Glomerular visceral epithelial cell (primary cell): ENCODE results near the gene ANKRD36C.
"Not testable (repeated sequence)": the region's sequence is repeated elsewhere in the genome, so short reads cannot be mapped to it uniquely, and the experiment has no call there.

Experiments used
- DNase-seq: peaks from one replicate; pipeline ENCODE4 v3.0.0-alpha.2; 2016; ENCODE audit errors: extremely low spot score

Gene ANKRD36C

GRCh38 chr2:96006248-96006647 is 14.6 kb upstream of the ANKRD36C start:
- DNase-seq: not testable (repeated sequence)

GRCh38 chr2:95992520-95993272 is 1.1 kb upstream of the ANKRD36C start:
- DNase-seq: peak; percentile 63

- not testable (repeated sequence) for DNase-seq
Measured at GRCh38 chr2:95992102-95992501, 478 bp upstream of the ANKRD36C start.

- DNase-seq: not testable (repeated sequence)
Measured at GRCh38 chr2:95990884-95991283, 740 bp downstream of the ANKRD36C start.

GRCh38 chr2:95951662-95952061 is 40.0 kb downstream of the ANKRD36C start:
- DNase-seq: not testable (repeated sequence)

GRCh38 chr2:95948039-95948438 is 43.6 kb downstream of the ANKRD36C start:
- not testable (repeated sequence) for DNase-seq

- DNase-seq: not testable (repeated sequence)
Measured at GRCh38 chr2:95939947-95940346, 51.7 kb downstream of the ANKRD36C start.

- not testable (repeated sequence) for DNase-seq
Measured at GRCh38 chr2:95930740-95931139, 60.9 kb downstream of the ANKRD36C start.

GRCh38 chr2:95917007-95917406 is 74.6 kb downstream of the ANKRD36C start:
- not testable (repeated sequence) for DNase-seq

GRCh38 chr2:95915131-95915530 is 76.5 kb downstream of the ANKRD36C start:
- DNase-seq: not testable (repeated sequence)

- DNase-seq: peak; percentile 9
Measured at GRCh38 chr2:95911431-95911830, 80.2 kb downstream of the ANKRD36C start.

GRCh38 chr2:95894443-95894842 is 97.2 kb downstream of the ANKRD36C start:
- not testable (repeated sequence) for DNase-seq

GRCh38 chr2:95867929-95868328 is 123.7 kb downstream of the ANKRD36C start:
- DNase-seq: not testable (repeated sequence)

GRCh38 chr2:95867047-95867677 is 124.5 kb downstream of the ANKRD36C start:
- not testable (repeated sequence) for DNase-seq

GRCh38 chr2:95862121-95862520 is 129.5 kb downstream of the ANKRD36C start:
- not testable (repeated sequence) for DNase-seq

- no peak for DNase-seq
Measured at GRCh38 chr2:95836151-95836550, 155.5 kb downstream of the ANKRD36C start.

GRCh38 chr2:95834077-95835013 is 157.3 kb downstream of the ANKRD36C start:
- DNase-seq: not testable (repeated sequence)

- not testable (repeated sequence) for DNase-seq
Measured at GRCh38 chr2:95824218-95824617, 167.4 kb downstream of the ANKRD36C start.

- not testable (repeated sequence) for DNase-seq
Measured at GRCh38 chr2:95817521-95817920, 174.1 kb downstream of the ANKRD36C start.

GRCh38 chr2:95813311-95813710 is 178.3 kb downstream of the ANKRD36C start:
- DNase-seq: not testable (repeated sequence)

GRCh38 chr2:95799892-95800291 is 191.7 kb downstream of the ANKRD36C start:
- DNase-seq: no peak
